ENCODE data around the gene APOBEC3F. TPM values are rescaled to one million over a fixed set of nuclear protein-coding genes. Genes with fewer than 3 reads are reported as not detected.

The APOBEC3F gene
- total and polyA plus RNA-seq, 10 of the 15 experiments (the other 5 are each of a cell fraction or from before 2014, with no cell fraction given), result 7.4 to 29.1 (median 12.8) TPM

- no peak for TF ChIP-seq KLF5 (IDR thresholded peaks at IDR 0.05; ENCODE audit: partially characterized antibody)
- no peak for TF ChIP-seq MEF2A (IDR thresholded peaks at IDR 0.05; ENCODE audit: insufficient read depth, low read depth, low read length)
- TF ChIP-seq NFYB (IDR thresholded peaks at IDR 0.05; ENCODE audit: insufficient read depth, low read depth, low read length), result no peak
- TF ChIP-seq SMARCA5 (IDR thresholded peaks at IDR 0.05), result no peak
- TF ChIP-seq FOXK2 (IDR thresholded peaks at IDR 0.05), result no peak
- no peak for TF ChIP-seq TCF7 (IDR thresholded peaks at IDR 0.05; ENCODE audit: borderline replicate concordance)
- TF ChIP-seq ZNF384 (IDR thresholded peaks at IDR 0.05; ENCODE audit: borderline replicate concordance, low read depth, low read length), result no peak
- no peak for TF ChIP-seq ZNF207 (IDR thresholded peaks at IDR 0.05; ENCODE audit: borderline replicate concordance)
- no peak for TF ChIP-seq ZBTB40 (IDR thresholded peaks at IDR 0.05; ENCODE audit: borderline replicate concordance)
- no peak for TF ChIP-seq BMI1 (IDR thresholded peaks at IDR 0.05; ENCODE audit: borderline replicate concordance)
- no peak for TF ChIP-seq GABPA (IDR thresholded peaks at IDR 0.05; ENCODE audit: low read depth)
- no peak for TF ChIP-seq JUND (IDR thresholded peaks at IDR 0.05; ENCODE audit: low read depth, low read length)
- no peak for TF ChIP-seq REST (IDR thresholded peaks at IDR 0.05; ENCODE audit: low read depth, low read length)
- TF ChIP-seq ZBTB33 (IDR thresholded peaks at IDR 0.05), result no peak
- TF ChIP-seq JUNB (IDR thresholded peaks at IDR 0.05), result no peak
Measured at GRCh38 chr22:39097098-39098020, 56.7 kb downstream of the APOBEC3F start, which contains the start of gene APOBEC3H (continued).
